Calu3 (cell line): ENCODE results near the gene KRT80. TPM values are rescaled to one million over a fixed set of nuclear protein-coding genes. Genes with fewer than 3 reads are reported as not detected.

ENCODE experiments used
- BruUV-seq: library from RNA; stranded (reverse); fragments of 400-500 nt; replicated peaks from 2 replicates; lab custom pipeline; 2021; lab: Mats Ljungman, UMichigan
- CTCF ChIA-PET: fragments of 300-600 bp; sonication (Branson Sonifier 250); formaldehyde crosslinking; loops from one replicate; lab custom pipeline; 2022; ENCODE audit warnings: antibody characterized with exemption; lab: Charles Lee
- DNase-seq: peaks from one replicate; pipeline ENCODE4 v3.0.0; 2022
- H3K27ac Mint-ChIP-seq: one replicate; pipeline ENCODE4 v1.8.0; 2022; ENCODE audit warnings: mixed read lengths; ENCODE audit not compliant: unreplicated experiment
- H3K27me3 Mint-ChIP-seq: one replicate; pipeline ENCODE4 v1.8.0; 2022; ENCODE audit warnings: mixed read lengths; ENCODE audit not compliant: unreplicated experiment
- H3K36me3 Mint-ChIP-seq: one replicate; pipeline ENCODE4 v1.8.0; 2022; ENCODE audit warnings: mild to moderate bottlenecking, moderate library complexity, mixed read lengths; ENCODE audit not compliant: insufficient read depth, unreplicated experiment
- H3K4me1 Mint-ChIP-seq: one replicate; pipeline ENCODE4 v1.8.0; 2022; ENCODE audit warnings: mild to moderate bottlenecking, low read depth, mixed read lengths; ENCODE audit not compliant: unreplicated experiment
- H3K4me3 Mint-ChIP-seq: one replicate; pipeline ENCODE4 v1.8.0; 2022; ENCODE audit warnings: mild to moderate bottlenecking, low read depth, moderate library complexity, mixed read lengths; ENCODE audit not compliant: unreplicated experiment
- H3K9me3 Mint-ChIP-seq: one replicate; pipeline ENCODE4 v1.8.0; 2022; ENCODE audit warnings: low read depth, mixed read lengths; ENCODE audit not compliant: unreplicated experiment
- CTCF ChIP-seq: fragments of 200-600 bp; IDR thresholded peaks from one replicate; pipeline ENCODE4 v1.8.0; 2022; ENCODE audit warnings: antibody characterized with exemption; ENCODE audit not compliant: unreplicated experiment
- intact Hi-C: fragments of 100-400 bp; cut with micrococcal nuclease; formaldehyde crosslinking; loops from one replicate; pipeline ENCODE4 v1.10.0; 2022; ENCODE audit not compliant: unreplicated experiment
- total RNA-seq: library from RNA; stranded (reverse); gene quantifications from 2 replicates; pipeline ENCODE4 v1.2.3, GENCODE V29; 2022

KRT80 gene
- total RNA-seq, 1 experiment from 2014 or later = 45.5 TPM

- Mint-ChIP-seq H3K4me1 (peaks cover 65% of the 10 kb centered on the region), H3K27me3 (no peaks in the 10 kb centered on the region), H3K4me3 (no peak overlapping the region), H3K9me3 (no peaks in the 10 kb centered on the region), H3K36me3 (peaks cover 62% of the 10 kb centered on the region), H3K27ac (peak overlapping the region; percentile 100)
- CTCF ChIA-PET = interaction anchor here (0.8 to 3.1 kb wide), 7 partner anchors 65 to 732 kb away, joined by 3 to 19 read pairs (median 7); no protein-coding TSS in a partner anchor
- BruUV-seq = no TSS peak
- DNase-seq = no peak
- no peak for TF ChIP-seq CTCF
- intact Hi-C loops = loop anchor here (5.0 to 10.0 kb wide), 2 partner anchors 437 to 734 kb away; no protein-coding TSS in a partner anchor
Observed at GRCh38 chr12:52147964-52148463, 43.8 kb downstream of the KRT80 start.

- H3K27ac Mint-ChIP-seq = peak overlapping the region; percentile 100
- intact Hi-C loops = loop anchor here (5.0 to 10.0 kb wide), 2 partner anchors 437 to 735 kb away; no protein-coding TSS in a partner anchor
- peak overlapping the region; percentile 60 for H3K4me3 Mint-ChIP-seq
- no peak for TF ChIP-seq CTCF
- BruUV-seq = TSS peak; percentile 92
- CTCF ChIA-PET = interaction anchor here (0.6 to 3.1 kb wide), 13 partner anchors 9 to 859 kb away, joined by 3 to 19 read pairs (median 6); partner anchors contain the start of gene EIF4B
- peaks cover 62% of the 10 kb centered on the region for H3K36me3 Mint-ChIP-seq
- H3K27me3 Mint-ChIP-seq = no peaks in the 10 kb centered on the region
- no peaks in the 10 kb centered on the region for H3K9me3 Mint-ChIP-seq
- peak; percentile 96 for DNase-seq
- peaks cover 65% of the 10 kb centered on the region for H3K4me1 Mint-ChIP-seq
Observed at GRCh38 chr12:52147367-52147963, 44.3 kb downstream of the KRT80 start.

- Mint-ChIP-seq H3K27ac (peak overlapping the region; percentile 100), H3K36me3 (peaks cover 61% of the 10 kb centered on the region), H3K27me3 (no peaks in the 10 kb centered on the region), H3K9me3 (no peaks in the 10 kb centered on the region), H3K4me1 (peaks cover 64% of the 10 kb centered on the region), H3K4me3 (peak overlapping the region; percentile 60)
- BruUV-seq = TSS peak; percentile 89
- CTCF ChIA-PET = interaction anchor here (0.6 to 3.1 kb wide), 13 partner anchors 10 to 859 kb away, joined by 3 to 19 read pairs (median 6); partner anchors contain the start of gene EIF4B
- DNase-seq = no peak
- intact Hi-C loops = loop anchor here (5.0 to 10.0 kb wide), 2 partner anchors 438 to 735 kb away; no protein-coding TSS in a partner anchor
- TF ChIP-seq CTCF = no peak
Observed at GRCh38 chr12:52146822-52147366, 44.9 kb downstream of the KRT80 start.

GRCh38 chr12:52146089-52146821, 45.6 kb downstream of the KRT80 start:
- Mint-ChIP-seq H3K27me3 (no peaks in the 10 kb centered on the region), H3K4me1 (peaks cover 58% of the 10 kb centered on the region), H3K4me3 (peak overlapping the region; percentile 69), H3K27ac (peak overlapping the region; percentile 100), H3K36me3 (peaks cover 55% of the 10 kb centered on the region), H3K9me3 (no peaks in the 10 kb centered on the region)
- TF ChIP-seq CTCF = no peak
- intact Hi-C loops = loop anchor here (5.0 to 10.0 kb wide), 2 partner anchors 439 to 736 kb away; no protein-coding TSS in a partner anchor
- CTCF ChIA-PET = interaction anchor here (1.0 to 3.1 kb wide), 4 partner anchors 11 to 733 kb away, joined by 3 to 19 read pairs (median 7); no protein-coding TSS in a partner anchor
- BruUV-seq = no TSS peak
- no peak for DNase-seq
